ENCODE measurements around the gene TAF11.
"Not testable (repeated sequence)": the region's sequence is repeated elsewhere in the genome, so short reads cannot be mapped to it uniquely, and the experiment has no call there.

The TAF11 gene

GRCh38 chr6:34888874-34889555, 1.2 kb upstream of the TAF11 start, which contains the start of gene ANKS1A:
TSS of gene ANKS1A (plus strand) at chr6:34889255. CDS start at chr6:34889403, 148 bp downstream.
- Histone ChIP-seq H3K27ac (ENCODE audit: low read depth in 2 of 2, low read length in 2 of 2) (peak within 1 kb of the TSS; percentile 90 to 93), H3K4me3 (ENCODE audit: low read length in 2 of 2) (peak within 1 kb of the TSS; percentile 90 to 99), H3K9me3 (ENCODE audit: control insufficient read depth in 2 of 2, low read length in 2 of 2) (no peaks in the 10 kb centered on the region), H3K4me1 (ENCODE audit: control insufficient read depth in 2 of 2, insufficient read depth in 2 of 2, low read length in 2 of 2) (peaks cover 6 to 19% of the 10 kb centered on the region in 2 donors), H3K27me3 (ENCODE audit: control insufficient read depth in 2 of 2, insufficient read depth in 2 of 2, low read length in 2 of 2) (no peaks in the 10 kb centered on the region), H3K36me3 (ENCODE audit: control insufficient read depth in 2 of 2, insufficient read depth in 2 of 2, low read length in 2 of 2) (peaks cover 0 to 2% of the 10 kb centered on the region in 2 donors), H3K9ac (ENCODE audit: low read depth in 1 of 2, low read length in 2 of 2) (peak within 1 kb of the TSS; percentile 88 to 97)

- H3K4me3 ChIP-seq (ENCODE audit: low read length in 2 of 2): peak overlapping the region; percentile 90 to 99
- H3K4me1 ChIP-seq (ENCODE audit: control insufficient read depth in 2 of 2, insufficient read depth in 2 of 2, low read length in 2 of 2): peaks cover 6 to 19% of the 10 kb centered on the region in 2 donors
- H3K9ac ChIP-seq (ENCODE audit: low read depth in 1 of 2, low read length in 2 of 2): peak overlapping the region; percentile 88 to 97
- peak overlapping the region; percentile 90 to 93 for H3K27ac ChIP-seq (ENCODE audit: low read depth in 2 of 2, low read length in 2 of 2)
- H3K36me3 ChIP-seq (ENCODE audit: control insufficient read depth in 2 of 2, insufficient read depth in 2 of 2, low read length in 2 of 2): peaks cover 0 to 3% of the 10 kb centered on the region in 2 donors
- no peaks in the 10 kb centered on the region for H3K9me3 ChIP-seq (ENCODE audit: control insufficient read depth in 2 of 2, low read length in 2 of 2)
- no peaks in the 10 kb centered on the region for H3K27me3 ChIP-seq (ENCODE audit: control insufficient read depth in 2 of 2, insufficient read depth in 2 of 2, low read length in 2 of 2)
Observed at GRCh38 chr6:34888514-34888856, 643 bp upstream of the TAF11 start.

DNA sequence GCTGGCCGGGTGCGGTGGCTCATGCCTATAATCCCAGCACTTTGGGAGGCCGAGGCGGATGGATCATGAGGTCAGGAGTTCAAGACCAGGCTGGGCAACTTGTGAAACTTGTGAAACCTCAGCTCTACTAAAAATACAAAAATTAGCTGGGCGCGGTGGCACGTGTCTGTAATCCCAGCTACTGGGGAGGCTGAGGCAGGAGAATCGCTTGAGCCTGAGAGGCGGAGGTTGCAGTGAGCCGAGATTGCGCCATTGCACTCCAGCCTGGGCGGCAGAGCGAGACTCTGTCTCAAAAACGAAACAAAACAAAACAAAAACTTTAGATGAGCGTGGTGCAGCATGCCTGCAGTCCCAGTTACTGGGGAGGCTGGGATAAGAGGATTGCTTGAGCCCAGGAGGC, 2.0 kb downstream of the TAF11 start:
- H3K4me1 ChIP-seq (ENCODE audit: control insufficient read depth in 2 of 2, insufficient read depth in 2 of 2, low read length in 2 of 2): peaks cover 6 to 14% of the 10 kb centered on the region in 2 donors
- H3K27me3 ChIP-seq (ENCODE audit: control insufficient read depth in 2 of 2, insufficient read depth in 2 of 2, low read length in 2 of 2); H3K9ac ChIP-seq (ENCODE audit: low read depth in 1 of 2, low read length in 2 of 2); H3K27ac ChIP-seq (ENCODE audit: low read depth in 2 of 2, low read length in 2 of 2); H3K36me3 ChIP-seq (ENCODE audit: control insufficient read depth in 2 of 2, insufficient read depth in 2 of 2, low read length in 2 of 2); H3K9me3 ChIP-seq (ENCODE audit: control insufficient read depth in 2 of 2, low read length in 2 of 2); H3K4me3 ChIP-seq (ENCODE audit: low read length in 2 of 2): not testable (repeated sequence)

- no peak overlapping the region for H3K4me3 ChIP-seq (ENCODE audit: low read length in 2 of 2)
- H3K4me1 ChIP-seq (ENCODE audit: control insufficient read depth in 2 of 2, insufficient read depth in 2 of 2, low read length in 2 of 2): peaks cover 3 to 7% of the 10 kb centered on the region in 2 donors
- H3K36me3 ChIP-seq (ENCODE audit: control insufficient read depth in 2 of 2, insufficient read depth in 2 of 2, low read length in 2 of 2): peaks cover 2 to 9% of the 10 kb centered on the region in 2 donors
- no peak overlapping the region for H3K9ac ChIP-seq (ENCODE audit: low read depth in 1 of 2, low read length in 2 of 2)
- H3K27ac ChIP-seq (ENCODE audit: low read depth in 2 of 2, low read length in 2 of 2): no peak overlapping the region
- H3K9me3 ChIP-seq (ENCODE audit: control insufficient read depth in 2 of 2, low read length in 2 of 2): no peaks in the 10 kb centered on the region
- no peaks in the 10 kb centered on the region for H3K27me3 ChIP-seq (ENCODE audit: control insufficient read depth in 2 of 2, insufficient read depth in 2 of 2, low read length in 2 of 2)
Observed at GRCh38 chr6:34884996-34885395, 2.8 kb downstream of the TAF11 start.

GRCh38 chr6:34884073-34884472, 3.8 kb downstream of the TAF11 start:
- not testable (repeated sequence) for H3K27me3 ChIP-seq (ENCODE audit: control insufficient read depth in 2 of 2, insufficient read depth in 2 of 2, low read length in 2 of 2); H3K9me3 ChIP-seq (ENCODE audit: control insufficient read depth in 2 of 2, low read length in 2 of 2); H3K4me1 ChIP-seq (ENCODE audit: control insufficient read depth in 2 of 2, insufficient read depth in 2 of 2, low read length in 2 of 2); H3K4me3 ChIP-seq (ENCODE audit: low read length in 2 of 2); H3K27ac ChIP-seq (ENCODE audit: low read depth in 2 of 2, low read length in 2 of 2); H3K9ac ChIP-seq (ENCODE audit: low read depth in 1 of 2, low read length in 2 of 2)
- H3K36me3 ChIP-seq (ENCODE audit: control insufficient read depth in 2 of 2, insufficient read depth in 2 of 2, low read length in 2 of 2): peaks cover 8 to 16% of the 10 kb centered on the region in 2 donors

DNA sequence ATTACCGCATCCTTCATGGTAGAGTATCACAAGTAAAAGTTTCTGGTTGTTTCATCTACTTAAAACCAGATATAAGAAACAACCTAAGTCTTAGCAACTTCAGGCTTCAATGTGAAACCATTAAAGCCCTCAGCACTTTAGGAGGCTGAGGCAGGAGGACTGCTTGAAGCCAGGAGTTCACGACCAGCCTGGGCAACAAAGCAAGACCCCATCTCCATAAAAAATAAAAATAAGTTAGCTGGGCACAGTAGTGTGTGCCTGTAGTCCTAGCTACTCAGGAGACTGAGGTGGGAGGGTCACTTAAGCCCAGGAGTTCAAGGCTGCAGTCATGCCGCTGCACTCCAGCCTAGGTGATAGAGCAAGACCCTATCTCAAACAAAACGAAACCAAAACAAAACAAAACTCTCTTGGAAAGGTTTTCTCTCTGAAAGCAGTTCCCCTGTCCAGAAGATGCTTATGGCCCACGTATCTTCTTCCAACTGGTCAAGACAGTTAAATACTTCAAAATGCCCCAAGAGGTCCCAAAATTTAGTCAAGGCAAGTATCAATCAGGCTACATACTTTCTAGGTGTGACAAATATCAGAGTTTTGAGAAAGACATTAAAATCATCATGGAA, 9.9 kb downstream of the TAF11 start:
- H3K4me3 ChIP-seq (ENCODE audit: low read length in 2 of 2): no peak overlapping the region
- no peaks in the 10 kb centered on the region for H3K27me3 ChIP-seq (ENCODE audit: control insufficient read depth in 2 of 2, insufficient read depth in 2 of 2, low read length in 2 of 2)
- H3K9ac ChIP-seq (ENCODE audit: low read depth in 1 of 2, low read length in 2 of 2): no peak overlapping the region
- H3K4me1 ChIP-seq (ENCODE audit: control insufficient read depth in 2 of 2, insufficient read depth in 2 of 2, low read length in 2 of 2): peaks cover 8 to 11% of the 10 kb centered on the region in 2 donors
- H3K27ac ChIP-seq (ENCODE audit: low read depth in 2 of 2, low read length in 2 of 2): no peak overlapping the region
- peaks cover 35 to 42% of the 10 kb centered on the region in 2 donors for H3K36me3 ChIP-seq (ENCODE audit: control insufficient read depth in 2 of 2, insufficient read depth in 2 of 2, low read length in 2 of 2)
- H3K9me3 ChIP-seq (ENCODE audit: control insufficient read depth in 2 of 2, low read length in 2 of 2): no peaks in the 10 kb centered on the region

DNA sequence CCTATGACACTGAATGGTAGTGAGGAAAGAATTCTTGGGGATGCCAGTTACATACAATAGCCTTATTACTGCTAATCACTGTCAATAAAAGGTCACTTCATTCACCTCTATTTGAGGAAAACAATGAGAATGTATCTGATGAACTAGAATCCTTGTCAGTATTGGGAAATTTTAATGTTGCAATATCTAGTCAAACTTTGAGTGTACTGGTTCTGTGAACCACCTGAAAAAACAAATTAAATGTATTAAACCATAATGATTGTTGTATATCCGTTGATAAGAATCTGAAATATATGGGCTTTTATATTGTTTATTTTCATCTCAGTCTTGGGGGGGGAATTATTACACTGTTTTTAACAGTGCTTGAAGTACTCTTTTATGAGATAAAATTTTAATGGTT, 10.6 kb downstream of the TAF11 start:
- Histone ChIP-seq H3K4me1 (ENCODE audit: control insufficient read depth in 2 of 2, insufficient read depth in 2 of 2, low read length in 2 of 2) (peaks cover 8 to 11% of the 10 kb centered on the region in 2 donors), H3K27me3 (ENCODE audit: control insufficient read depth in 2 of 2, insufficient read depth in 2 of 2, low read length in 2 of 2) (no peaks in the 10 kb centered on the region), H3K27ac (ENCODE audit: low read depth in 2 of 2, low read length in 2 of 2) (no peak overlapping the region), H3K36me3 (ENCODE audit: control insufficient read depth in 2 of 2, insufficient read depth in 2 of 2, low read length in 2 of 2) (peaks cover 41 to 49% of the 10 kb centered on the region in 2 donors), H3K9ac (ENCODE audit: low read depth in 1 of 2, low read length in 2 of 2) (no peak overlapping the region), H3K9me3 (ENCODE audit: control insufficient read depth in 2 of 2, low read length in 2 of 2) (no peaks in the 10 kb centered on the region), H3K4me3 (ENCODE audit: low read length in 2 of 2) (no peak overlapping the region)

- Histone ChIP-seq H3K9me3 (ENCODE audit: control insufficient read depth in 2 of 2, low read length in 2 of 2) (no peaks in the 10 kb centered on the region), H3K36me3 (ENCODE audit: control insufficient read depth in 2 of 2, insufficient read depth in 2 of 2, low read length in 2 of 2) (peaks cover 43 to 57% of the 10 kb centered on the region in 2 donors), H3K4me3 (ENCODE audit: low read length in 2 of 2) (no peak overlapping the region), H3K4me1 (ENCODE audit: control insufficient read depth in 2 of 2, insufficient read depth in 2 of 2, low read length in 2 of 2) (peaks cover 8 to 11% of the 10 kb centered on the region in 2 donors), H3K27ac (ENCODE audit: low read depth in 2 of 2, low read length in 2 of 2) (peak overlapping the region; percentile 19 to 44), H3K27me3 (ENCODE audit: control insufficient read depth in 2 of 2, insufficient read depth in 2 of 2, low read length in 2 of 2) (no peaks in the 10 kb centered on the region), H3K9ac (ENCODE audit: low read depth in 1 of 2, low read length in 2 of 2) (no peak overlapping the region)
Observed at GRCh38 chr6:34876472-34876871, 11.4 kb downstream of the TAF11 start.

DNA sequence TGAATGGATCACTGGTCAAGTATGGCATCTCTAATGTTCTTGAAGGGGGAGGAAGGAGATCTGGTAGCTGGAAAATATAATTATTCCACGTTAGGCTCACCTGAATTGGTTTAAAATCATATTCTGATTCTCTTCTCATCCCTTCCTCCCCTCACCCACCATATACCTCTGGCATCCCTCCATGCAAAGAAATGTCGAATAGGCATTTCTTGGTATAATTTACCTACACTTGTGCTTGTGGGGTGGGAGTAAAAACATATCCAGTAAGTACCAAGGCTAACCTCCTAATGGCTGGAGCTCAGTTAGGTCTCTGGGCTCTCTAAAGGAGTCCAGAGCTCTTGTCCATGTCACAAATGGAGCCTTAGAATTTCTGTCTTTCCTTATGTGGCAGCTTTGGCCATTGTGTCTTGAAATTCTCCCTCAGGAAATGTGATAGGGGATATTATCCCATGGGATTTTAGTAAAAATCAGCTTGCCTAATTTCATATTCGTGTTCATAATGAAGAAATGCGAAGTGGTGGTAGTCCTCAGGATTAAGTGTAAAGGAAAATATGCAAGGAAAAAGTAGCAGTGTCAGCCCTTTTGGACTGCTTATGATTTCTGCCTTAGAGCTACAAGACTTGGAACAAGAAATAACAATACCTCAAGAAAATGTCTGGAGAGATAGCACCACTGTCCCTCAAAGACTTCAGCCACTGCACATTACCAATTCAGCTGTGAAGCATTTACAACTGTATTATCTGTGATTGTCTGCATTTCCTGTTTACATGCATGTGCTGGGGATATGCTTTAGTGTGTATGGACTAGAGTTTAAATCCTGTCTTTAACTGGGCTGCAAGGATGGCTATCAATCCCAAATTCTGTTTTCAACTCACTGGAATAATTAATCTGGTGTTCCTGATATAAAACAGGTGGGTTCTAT, 12.3 kb downstream of the TAF11 start:
- Histone ChIP-seq H3K9ac (ENCODE audit: low read depth in 1 of 2, low read length in 2 of 2) (no peak overlapping the region), H3K27ac (ENCODE audit: low read depth in 2 of 2, low read length in 2 of 2) (peak overlapping the region; percentile 16 to 19), H3K4me3 (ENCODE audit: low read length in 2 of 2) (no peak overlapping the region), H3K4me1 (ENCODE audit: control insufficient read depth in 2 of 2, insufficient read depth in 2 of 2, low read length in 2 of 2) (peaks cover 8 to 11% of the 10 kb centered on the region in 2 donors), H3K9me3 (ENCODE audit: control insufficient read depth in 2 of 2, low read length in 2 of 2) (no peaks in the 10 kb centered on the region), H3K27me3 (ENCODE audit: control insufficient read depth in 2 of 2, insufficient read depth in 2 of 2, low read length in 2 of 2) (no peaks in the 10 kb centered on the region), H3K36me3 (ENCODE audit: control insufficient read depth in 2 of 2, insufficient read depth in 2 of 2, low read length in 2 of 2) (peaks cover 52 to 62% of the 10 kb centered on the region in 2 donors)

DNA sequence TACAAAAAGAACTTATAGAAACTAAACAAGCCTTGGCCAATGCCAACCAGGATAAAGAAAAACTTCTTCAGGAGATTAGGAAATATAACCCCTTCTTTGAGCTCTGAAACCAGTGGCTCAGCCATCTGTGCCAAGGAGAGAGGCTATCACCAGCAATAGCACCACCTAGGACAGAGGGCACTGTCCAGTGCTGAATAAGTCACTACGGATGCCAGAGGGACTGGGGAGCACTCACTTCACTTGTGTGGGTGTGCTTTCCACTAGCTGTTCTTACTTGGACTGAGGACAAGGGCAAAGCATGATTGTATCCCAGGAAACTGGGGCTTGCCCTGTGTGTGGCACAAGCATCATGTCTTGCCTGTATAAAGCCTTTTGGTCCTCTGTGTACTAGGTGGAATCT, 15.5 kb downstream of the TAF11 start:
- H3K4me1 ChIP-seq (ENCODE audit: control insufficient read depth in 2 of 2, insufficient read depth in 2 of 2, low read length in 2 of 2): peaks cover 8 to 11% of the 10 kb centered on the region in 2 donors
- H3K9ac ChIP-seq (ENCODE audit: low read depth in 1 of 2, low read length in 2 of 2): no peak overlapping the region
- H3K36me3 ChIP-seq (ENCODE audit: control insufficient read depth in 2 of 2, insufficient read depth in 2 of 2, low read length in 2 of 2): peaks cover 39 to 53% of the 10 kb centered on the region in 2 donors
- H3K4me3 ChIP-seq (ENCODE audit: low read length in 2 of 2): no peak overlapping the region
- H3K9me3 ChIP-seq (ENCODE audit: control insufficient read depth in 2 of 2, low read length in 2 of 2): no peaks in the 10 kb centered on the region
- H3K27ac ChIP-seq (ENCODE audit: low read depth in 2 of 2, low read length in 2 of 2): no peak overlapping the region
- no peaks in the 10 kb centered on the region for H3K27me3 ChIP-seq (ENCODE audit: control insufficient read depth in 2 of 2, insufficient read depth in 2 of 2, low read length in 2 of 2)
